Esophagus squamous epithelium (tissue), 4 donors: Measurements from ENCODE around the gene ADGRF4.

Experiments used
- CTCF ChIP-seq, 6 experiments: fragments of 450-650 bp in 4 of 6; fragments of 200-600 bp in 2 of 6; sonication (generic) in 2 of 6; IDR thresholded peaks; one replicate each; pipeline ENCODE4 v1.5.1; 2016 to 2019; ENCODE audit warnings: antibody characterized with exemption in 6 of 6, mild to moderate bottlenecking in 4 of 6, moderate library complexity in 4 of 6
- POLR2A ChIP-seq, 4 donors: fragments of 450-650 bp; IDR thresholded peaks; one replicate each; pipeline ENCODE4 v1.6.1; 2017; ENCODE audit warnings: antibody characterized with exemption in 4 of 4, mild to moderate bottlenecking in 4 of 4, moderate library complexity in 3 of 4

- TF ChIP-seq CTCF (IDR thresholded peaks at IDR 0.05) (no peak), POLR2A (IDR thresholded peaks at IDR 0.05) (no peak)
These were observed 20.2 kb downstream of the ADGRF4 start for GRCh38 chr6:47718571-47718970.
